ENCODE data around the gene OSGEP. TPM values are rescaled to one million over a fixed set of nuclear protein-coding genes. Genes with fewer than 3 reads are reported as not detected.

The OSGEP gene
- total and polyA plus RNA-seq, 2 of the 13 experiments (the other 11 are each of a cell fraction or from before 2014, with no cell fraction given) = 39.7 to 41.1 TPM

- FAIRE-seq (no peak), DNase-seq (ENCODE audit: low spot score) (no peak), ATAC-seq (peak; percentile 0)
- in situ Hi-C loops (cut with HindIII; ENCODE audit: extremely low pct_ligation_motif_present, low pct_unique_long_range_greater_than_20kb) (loop anchor here (5.0 to 25.0 kb wide), 4 partner anchors 123 to 514 kb away; partner anchors contain the start of genes CCNB1IP1, PARP2 and RNASE4), intact Hi-C loops (cut with micrococcal nuclease; ENCODE audit: unreplicated experiment) (loop anchor here (1.0 to 2.0 kb wide), 5 partner anchors 9 to 1016 kb away; partner anchors contain the start of genes PARP2, PNP, RAB2B and RNASE4)
- no peak overlapping the region for H2AFZ ChIP-seq (ENCODE audit: low read length)
- ChIA-PET POLR2A (interaction anchor here (0.7 to 3.6 kb wide), 29 partner anchors 8 to 611 kb away, joined by 3 to 57 read pairs (median 5); partner anchors contain the start of genes PARP2, PNP, RNASE4 and TEP1), CTCF (ENCODE audit: low intra/inter-chr PET ratio, low total read pairs) (interaction anchor here (0.7 kb wide), 1 partner anchor 148 kb away, joined by 3 read pairs; no protein-coding TSS in a partner anchor)
- no peaks in the 10 kb centered on the region for H4K20me1 ChIP-seq (ENCODE audit: insufficient read depth, low read length)
- BruUV-seq (replicated peaks) = TSS peak; percentile 63
- H3K9ac ChIP-seq (ENCODE audit: insufficient read depth, low read depth, low read length) = peak overlapping the region; percentile 87
- no peaks in the 10 kb centered on the region; a peak in 1 of 5 replicates for H3K27me3 ChIP-seq (ENCODE audit: control insufficient read depth in 1 of 2, insufficient read depth in 2 of 2, low read length in 2 of 2)
- H3K9me3 ChIP-seq (ENCODE audit: low read length) = no peaks in the 10 kb centered on the region
- peak overlapping the region; percentile 67 to 89 (median 78) for H3K4me3 ChIP-seq (replicated peaks in 1 of 3; ENCODE audit: insufficient read depth in 1 of 3, low read depth in 2 of 3, low read length in 3 of 3)
- H3K36me3 ChIP-seq (replicated peaks in 1 of 2; ENCODE audit: control insufficient read depth in 1 of 2, insufficient read depth in 2 of 2, low read length in 2 of 2) = peaks cover 11 to 31% of the 10 kb centered on the region in 2 experiments
- peaks cover 32% of the 10 kb centered on the region for H3K79me2 ChIP-seq (ENCODE audit: insufficient read depth, low read length)
- H3K4me1 ChIP-seq (ENCODE audit: insufficient read depth, low read length) = peaks cover 63% of the 10 kb centered on the region
- peak overlapping the region; percentile 88 for H3K4me2 ChIP-seq (ENCODE audit: low read depth, low read length)
- 5% methylated on average over 28 of the region's 32 CpGs for WGBS (ENCODE audit: low lambda C conversion rate)
- peak overlapping the region; percentile 67 for H3K27ac ChIP-seq (ENCODE audit: extremely low read length, insufficient read depth, low read length)
- no peak for TF ChIP-seq ZNF383 (CRISPR knock-in tag; IDR thresholded peaks at IDR 0.05; ENCODE audit: borderline replicate concordance)
- 0 out of 2 replicates have a peak, but pooled peaks have one; percentile 60 for TF ChIP-seq MTA1 (CRISPR knock-in tag; IDR thresholded peaks at IDR 0.05; ENCODE audit: borderline replicate concordance)
- 0 out of 2 replicates have a peak, but pooled peaks have one; percentile 2 for TF ChIP-seq ZNF563 (CRISPR knock-in tag; IDR thresholded peaks at IDR 0.05)
- TF ChIP-seq ZNF263 (CRISPR knock-in tag; IDR thresholded peaks at IDR 0.05) = 0 out of 2 replicates have a peak, but pooled peaks have one; percentile 24
- TF ChIP-seq SNAPC5 (CRISPR knock-in tag; IDR thresholded peaks at IDR 0.05; ENCODE audit: borderline replicate concordance) = peak; percentile 15; the same call in 1 of the 2 replicates
- 0 out of 2 replicates have a peak, but pooled peaks have one; percentile 15 for TF ChIP-seq ZC3H4 (CRISPR knock-in tag; IDR thresholded peaks at IDR 0.05; ENCODE audit: borderline replicate concordance)
- no peak; the same call in 1 of the 2 replicates for TF ChIP-seq TGIF2 (CRISPR knock-in tag; IDR thresholded peaks at IDR 0.05)
- no peak for TF ChIP-seq ZNF550 (CRISPR knock-in tag; IDR thresholded peaks at IDR 0.05; ENCODE audit: borderline replicate concordance)
- TF ChIP-seq ZNF230 (CRISPR knock-in tag; IDR thresholded peaks at IDR 0.05) = peak; percentile 5; the same call in 1 of the 2 replicates
- no peak for TF ChIP-seq ZNF446 (CRISPR knock-in tag; IDR thresholded peaks at IDR 0.05)
- TF ChIP-seq ZNF570 (CRISPR knock-in tag; IDR thresholded peaks at IDR 0.05; ENCODE audit: borderline replicate concordance) = 0 out of 2 replicates have a peak, but pooled peaks have one; percentile 10
- TF ChIP-seq ZSCAN22 (CRISPR knock-in tag; IDR thresholded peaks at IDR 0.05) = no peak
- TF ChIP-seq ZNF740 (CRISPR knock-in tag; IDR thresholded peaks at IDR 0.05) = peak; percentile 56; the same call in 1 of the 2 replicates
- TF ChIP-seq ZNF232 (CRISPR knock-in tag; IDR thresholded peaks at IDR 0.05; ENCODE audit: borderline replicate concordance) = peak; percentile 76; the same call in 1 of the 2 replicates
- TF ChIP-seq ZNF432 (CRISPR knock-in tag; IDR thresholded peaks at IDR 0.05; ENCODE audit: borderline replicate concordance) = no peak
- TF ChIP-seq SIN3A (IDR thresholded peaks at IDR 0.05; ENCODE audit: borderline replicate concordance, low read depth, low read length) = 0 out of 2 replicates have a peak, but pooled peaks have one; percentile 32
- TF ChIP-seq ZNF703 (CRISPR knock-in tag; IDR thresholded peaks at IDR 0.05; ENCODE audit: borderline replicate concordance) = peak; percentile 64; the same call in 1 of the 2 replicates
- no peak for TF ChIP-seq PAF1 (CRISPR knock-in tag; IDR thresholded peaks at IDR 0.05)
- 0 out of 2 replicates have a peak, but pooled peaks have one; percentile 15 for TF ChIP-seq MED1 (CRISPR knock-in tag; IDR thresholded peaks at IDR 0.05)
- TF ChIP-seq CSRNP1 (CRISPR knock-in tag; IDR thresholded peaks at IDR 0.05) = 0 out of 2 replicates have a peak, but pooled peaks have one; percentile 1
- 0 out of 2 replicates have a peak, but pooled peaks have one; percentile 53 for TF ChIP-seq HOXA5 (CRISPR knock-in tag; IDR thresholded peaks at IDR 0.05)
- TF ChIP-seq ZNF143 (CRISPR knock-in tag; IDR thresholded peaks at IDR 0.05) = 0 out of 2 replicates have a peak, but pooled peaks have one; percentile 33
Measured at GRCh38 chr14:20460458-20461224, 6.0 kb upstream of the OSGEP start.
